ENCODE measurements around the gene AMMECR1. TPM values are rescaled to one million over a fixed set of nuclear protein-coding genes. Genes with fewer than 3 reads are reported as not detected.

Gene AMMECR1
- total and polyA plus RNA-seq, 2 of the 13 experiments (the other 11 are each of a cell fraction or from before 2014, with no cell fraction given): 3.1 to 7.5 TPM

DNA sequence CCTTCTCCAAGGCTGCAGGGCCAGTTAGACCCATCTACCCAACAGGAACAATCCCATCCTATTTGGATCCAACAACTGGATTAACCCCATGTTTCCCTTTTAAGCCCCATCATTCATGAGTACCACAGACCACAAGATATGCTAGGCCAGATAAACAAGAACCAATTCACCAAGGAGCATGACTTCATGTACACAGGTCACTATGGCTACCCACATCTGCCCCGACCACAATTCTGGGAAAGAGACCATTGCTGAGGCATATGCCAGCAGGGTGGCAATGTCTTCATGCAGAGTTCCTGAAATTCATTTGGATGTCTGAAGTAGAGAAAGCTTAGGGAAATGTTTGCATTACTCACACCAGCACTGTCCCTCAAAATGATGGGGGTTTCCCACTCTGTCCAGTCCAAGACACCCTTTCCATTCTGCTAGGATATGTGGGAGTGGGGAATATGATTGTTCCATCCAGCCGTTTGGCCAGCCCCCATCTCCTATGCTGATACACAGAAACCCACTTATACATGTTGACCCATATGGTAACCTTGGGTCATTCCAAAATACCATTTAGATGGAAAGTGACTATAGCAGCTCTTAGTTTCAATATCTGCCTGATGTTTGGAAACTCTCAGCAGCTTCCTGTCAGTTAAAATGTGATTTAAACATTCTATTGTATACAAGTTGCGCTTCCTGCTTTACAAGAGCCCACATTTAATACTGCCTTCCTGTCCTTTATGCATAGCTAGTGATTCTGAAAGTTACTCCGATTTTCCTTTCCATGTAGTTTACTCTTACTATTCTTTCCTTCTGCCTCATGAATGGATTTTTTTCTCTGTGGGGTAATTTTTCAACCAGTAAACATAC, 129.0 kb downstream of the AMMECR1 start:
- POLR2A ChIA-PET: no interaction called here
- H3K27me3 ChIP-seq (ENCODE audit: control insufficient read depth in 1 of 2, insufficient read depth in 2 of 2, low read length in 2 of 2): no peaks in the 10 kb centered on the region
- 88% methylated on average over 3 of the region's 4 CpGs for WGBS (ENCODE audit: low lambda C conversion rate)
- no TSS peak for BruUV-seq (replicated peaks)
- FAIRE-seq: no peak
- H3K9ac ChIP-seq (ENCODE audit: insufficient read depth, low read depth, low read length): no peak overlapping the region
- H2AFZ ChIP-seq (ENCODE audit: low read length): no peak overlapping the region
- in situ Hi-C loops (cut with HindIII; ENCODE audit: extremely low pct_ligation_motif_present, low pct_unique_long_range_greater_than_20kb) (no loop called here), intact Hi-C loops (cut with micrococcal nuclease; ENCODE audit: unreplicated experiment) (no loop called here)
- H3K79me2 ChIP-seq (ENCODE audit: insufficient read depth, low read length): no peaks in the 10 kb centered on the region
- H4K20me1 ChIP-seq (ENCODE audit: insufficient read depth, low read length): no peaks in the 10 kb centered on the region
- H3K4me2 ChIP-seq (ENCODE audit: low read depth, low read length): no peak overlapping the region
- H3K4me1 ChIP-seq (ENCODE audit: insufficient read depth, low read length): no peaks in the 10 kb centered on the region
- no peak for DNase-seq (ENCODE audit: low spot score)
- no peaks in the 10 kb centered on the region for H3K36me3 ChIP-seq (replicated peaks in 1 of 2; ENCODE audit: control insufficient read depth in 1 of 2, insufficient read depth in 2 of 2, low read length in 2 of 2)
- H3K9me3 ChIP-seq (ENCODE audit: low read length): no peaks in the 10 kb centered on the region
- CTCF ChIA-PET (ENCODE audit: low intra/inter-chr PET ratio, low total read pairs): no interaction called here
- TF ChIP-seq ZBTB39 (CRISPR knock-in tag; IDR thresholded peaks at IDR 0.05): no peak
- no peak for TF ChIP-seq NPAS2 (CRISPR knock-in tag; IDR thresholded peaks at IDR 0.05; ENCODE audit: borderline replicate concordance)
- no peak for TF ChIP-seq ASH2L (IDR thresholded peaks at IDR 0.05; ENCODE audit: insufficient read length, low read depth, low read length)
- no peak overlapping the region for H3K27ac ChIP-seq (ENCODE audit: extremely low read length, insufficient read depth, low read length)
- ATAC-seq: no peak
- H3K4me3 ChIP-seq (replicated peaks in 1 of 3; ENCODE audit: insufficient read depth in 1 of 3, low read depth in 2 of 3, low read length in 3 of 3): no peak overlapping the region

- CTCF ChIA-PET (ENCODE audit: low intra/inter-chr PET ratio, low total read pairs): no interaction called here
- in situ Hi-C loops (cut with HindIII; ENCODE audit: extremely low pct_ligation_motif_present, low pct_unique_long_range_greater_than_20kb): no loop called here
- intact Hi-C loops (cut with micrococcal nuclease; ENCODE audit: unreplicated experiment): no loop called here
- POLR2A ChIA-PET: no interaction called here
- FAIRE-seq (no peak), DNase-seq (ENCODE audit: low spot score) (no peak), ATAC-seq (no peak)
- no peak overlapping the region for H3K9ac ChIP-seq (ENCODE audit: insufficient read depth, low read depth, low read length)
- no peaks in the 10 kb centered on the region for H3K9me3 ChIP-seq (ENCODE audit: low read length)
- no peak overlapping the region for H3K27ac ChIP-seq (ENCODE audit: extremely low read length, insufficient read depth, low read length)
- no peaks in the 10 kb centered on the region for H3K36me3 ChIP-seq (replicated peaks in 1 of 2; ENCODE audit: control insufficient read depth in 1 of 2, insufficient read depth in 2 of 2, low read length in 2 of 2)
- 100% methylated on average over 2 of the region's 2 CpGs for WGBS (ENCODE audit: low lambda C conversion rate)
- H3K4me2 ChIP-seq (ENCODE audit: low read depth, low read length): no peak overlapping the region
- no peaks in the 10 kb centered on the region for H3K4me1 ChIP-seq (ENCODE audit: insufficient read depth, low read length)
- no TSS peak for BruUV-seq (replicated peaks)
- no peak overlapping the region for H3K4me3 ChIP-seq (replicated peaks in 1 of 3; ENCODE audit: insufficient read depth in 1 of 3, low read depth in 2 of 3, low read length in 3 of 3)
- no peaks in the 10 kb centered on the region for H4K20me1 ChIP-seq (ENCODE audit: insufficient read depth, low read length)
- H3K79me2 ChIP-seq (ENCODE audit: insufficient read depth, low read length): no peaks in the 10 kb centered on the region
- no peak overlapping the region for H2AFZ ChIP-seq (ENCODE audit: low read length)
- no peaks in the 10 kb centered on the region for H3K27me3 ChIP-seq (ENCODE audit: control insufficient read depth in 1 of 2, insufficient read depth in 2 of 2, low read length in 2 of 2)
- TF ChIP-seq, protein P1, sequence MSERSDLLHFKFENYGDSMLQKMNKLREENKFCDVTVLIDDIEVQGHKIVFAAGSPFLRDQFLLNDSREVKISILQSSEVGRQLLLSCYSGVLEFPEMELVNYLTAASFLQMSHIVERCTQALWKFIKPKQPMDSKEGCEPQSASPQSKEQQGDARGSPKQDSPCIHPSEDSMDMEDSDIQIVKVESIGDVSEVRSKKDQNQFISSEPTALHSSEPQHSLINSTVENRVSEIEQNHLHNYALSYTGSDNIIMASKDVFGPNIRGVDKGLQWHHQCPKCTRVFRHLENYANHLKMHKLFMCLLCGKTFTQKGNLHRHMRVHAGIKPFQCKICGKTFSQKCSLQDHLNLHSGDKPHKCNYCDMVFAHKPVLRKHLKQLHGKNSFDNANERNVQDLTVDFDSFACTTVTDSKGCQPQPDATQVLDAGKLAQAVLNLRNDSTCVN (CRISPR knock-in tag; IDR thresholded peaks at IDR 0.05; ENCODE audit: borderline replicate concordance): no peak
- no peak for TF ChIP-seq MTF2 (CRISPR knock-in tag; IDR thresholded peaks at IDR 0.05; ENCODE audit: borderline replicate concordance)
- TF ChIP-seq STAT5B (CRISPR knock-in tag; IDR thresholded peaks at IDR 0.05): no peak
- TF ChIP-seq SNAPC5 (CRISPR knock-in tag; IDR thresholded peaks at IDR 0.05; ENCODE audit: borderline replicate concordance): no peak
- TF ChIP-seq ZNF569 (CRISPR knock-in tag; IDR thresholded peaks at IDR 0.05; ENCODE audit: borderline replicate concordance): no peak
- no peak for TF ChIP-seq ELF3 (CRISPR knock-in tag; IDR thresholded peaks at IDR 0.05)
- TF ChIP-seq, protein P2, sequence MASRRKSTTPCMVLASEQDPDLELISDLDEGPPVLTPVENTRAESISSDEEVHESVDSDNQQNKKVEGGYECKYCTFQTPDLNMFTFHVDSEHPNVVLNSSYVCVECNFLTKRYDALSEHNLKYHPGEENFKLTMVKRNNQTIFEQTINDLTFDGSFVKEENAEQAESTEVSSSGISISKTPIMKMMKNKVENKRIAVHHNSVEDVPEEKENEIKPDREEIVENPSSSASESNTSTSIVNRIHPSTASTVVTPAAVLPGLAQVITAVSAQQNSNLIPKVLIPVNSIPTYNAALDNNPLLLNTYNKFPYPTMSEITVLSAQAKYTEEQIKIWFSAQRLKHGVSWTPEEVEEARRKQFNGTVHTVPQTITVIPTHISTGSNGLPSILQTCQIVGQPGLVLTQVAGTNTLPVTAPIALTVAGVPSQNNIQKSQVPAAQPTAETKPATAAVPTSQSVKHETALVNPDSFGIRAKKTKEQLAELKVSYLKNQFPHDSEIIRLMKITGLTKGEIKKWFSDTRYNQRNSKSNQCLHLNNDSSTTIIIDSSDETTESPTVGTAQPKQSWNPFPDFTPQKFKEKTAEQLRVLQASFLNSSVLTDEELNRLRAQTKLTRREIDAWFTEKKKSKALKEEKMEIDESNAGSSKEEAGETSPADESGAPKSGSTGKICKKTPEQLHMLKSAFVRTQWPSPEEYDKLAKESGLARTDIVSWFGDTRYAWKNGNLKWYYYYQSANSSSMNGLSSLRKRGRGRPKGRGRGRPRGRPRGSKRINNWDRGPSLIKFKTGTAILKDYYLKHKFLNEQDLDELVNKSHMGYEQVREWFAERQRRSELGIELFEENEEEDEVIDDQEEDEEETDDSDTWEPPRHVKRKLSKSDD (CRISPR knock-in tag; IDR thresholded peaks at IDR 0.05; ENCODE audit: low read depth): no peak
These were observed 134.6 kb downstream of the AMMECR1 start for GRCh38 chrX:110183314-110183713.

All from HepG2 (cell line).